Kidney (tissue), 14 donors: ENCODE results near the gene TRIM44. TPM values are rescaled to one million over a fixed set of nuclear protein-coding genes. Genes with fewer than 3 reads are reported as not detected.
"Not testable (repeated sequence)": the region's sequence is repeated elsewhere in the genome, so short reads cannot be mapped to it uniquely, and the experiment has no call there.

Source experiments
- DNase-seq, 5 donors: peaks; one replicate each; pipeline ENCODE4 v3.0.0-alpha.2; 2013 to 2020
- FAIRE-seq: peaks from 2 replicates; lab custom pipeline; 2012; peaks lifted over from hg19 to GRCh38; lab: Jason Lieb, UNC
- H3K27ac ChIP-seq, 2 donors: one replicate each; pipeline ENCODE4 v1.7.0; 2013; ENCODE audit warnings: low read depth in 2 of 2, low read length in 2 of 2, inconsistent platforms in 1 of 2
- H3K27me3 ChIP-seq: one replicate; pipeline ENCODE4 v1.7.1; 2013; ENCODE audit warnings: low read length, inconsistent platforms; ENCODE audit not compliant: control insufficient read depth, insufficient read depth
- H3K36me3 ChIP-seq, 3 donors: one replicate each; pipeline versions ENCODE4 v1.7.0 to v1.7.1; 2013; ENCODE audit warnings: low read length in 3 of 3, control low read depth in 1 of 3, inconsistent platforms in 1 of 3; ENCODE audit not compliant: insufficient read depth in 3 of 3, control insufficient read depth in 2 of 3
- H3K4me1 ChIP-seq, 3 donors: one replicate each; pipeline versions ENCODE4 v1.7.0 to v1.7.1; 2013; ENCODE audit warnings: low read length in 3 of 3, inconsistent platforms in 1 of 3, low read depth in 1 of 3; ENCODE audit not compliant: control insufficient read depth in 2 of 3, insufficient read depth in 2 of 3
- H3K4me3 ChIP-seq, 3 donors: one replicate each; pipeline versions ENCODE4 v1.7.0 to v1.8.1; 2013; ENCODE audit warnings: low read length in 3 of 3, control low read depth in 1 of 3, inconsistent platforms in 1 of 3
- H3K9ac ChIP-seq, 3 donors: one replicate each; pipeline versions ENCODE4 v1.7.0 to v1.7.1; 2013; ENCODE audit warnings: low read length in 3 of 3, control low read depth in 1 of 3, inconsistent platforms in 1 of 3
- H3K9me3 ChIP-seq, 3 donors: one replicate each; pipeline versions ENCODE4 v1.7.0 to v1.7.1; 2013; ENCODE audit warnings: low read length in 3 of 3, control low read depth in 1 of 3, inconsistent platforms in 1 of 3; ENCODE audit not compliant: control insufficient read depth in 2 of 3, insufficient read depth in 1 of 3
- intact Hi-C: fragments of 100-400 bp; cut with DNase I; formaldehyde crosslinking; loops from one replicate; pipeline ENCODE4 v1.11.1; 2022
- polyA plus RNA-seq: library from polyadenylated mRNA; stranded (reverse); fragments of 350-450 nt; fragmentation: Illumina TruSeq; extraction: RNeasy Lipid Tissue Mini Kit (QIAGEN cat#74804); gene quantifications from one replicate; pipeline ENCODE4 v1.2.3, GENCODE V29; 2014; ENCODE audit warnings: low read depth, low replicate concordance; ENCODE audit not compliant: insufficient read depth
- total RNA-seq: library from RNA; stranded (reverse); fragmentation: NEBNext Ultra II Directional; extraction: Animal tissue kit (Norgen Biotek cat#: 25700); gene quantifications from one replicate; pipeline ENCODE4 v1.2.1, GENCODE V29; 2021
- TF ChIP-seq, protein P1 (sequence below): IDR thresholded peaks from 3 replicates; pipeline ENCODE4 v1.5.1; 2012; ENCODE audit warnings: mild to moderate bottlenecking, moderate library complexity, borderline replicate concordance; ENCODE audit not compliant: insufficient read depth; ENCODE audit errors: extremely low read depth
- donor health status: control.
- donor health status: control.
- donor health status: control.
- donor health status: control.
- donor health status: control.
- donor health status: DM: yes; HTN: yes; CAD: no.
- donor health status: Normal renal cell carcinoma (clear cell type).

The TRIM44 gene
- total and polyA plus RNA-seq, 2 donors from 2014 or later, result 14.5 to 88.9 TPM

DNA sequence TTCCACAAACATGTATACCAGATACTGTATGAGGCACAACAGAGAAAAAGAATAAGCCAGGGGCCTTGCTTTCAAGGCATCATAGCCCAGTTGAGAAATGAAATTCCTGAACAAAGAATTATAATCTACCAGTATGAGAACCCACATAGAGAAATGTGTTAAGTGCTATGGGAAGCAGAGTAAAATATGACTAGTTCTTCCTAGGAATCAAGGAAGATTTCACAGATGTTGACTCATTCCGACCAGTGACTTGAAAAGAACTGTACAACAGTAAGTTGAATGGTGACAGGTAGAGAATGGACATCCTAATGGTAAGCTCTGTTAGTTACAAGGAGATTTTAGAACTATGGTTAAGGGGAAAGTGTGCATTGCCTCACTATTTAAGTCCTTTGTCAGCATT, 102.6 kb downstream of the TRIM44 start:
- TF ChIP-seq, protein P1, sequence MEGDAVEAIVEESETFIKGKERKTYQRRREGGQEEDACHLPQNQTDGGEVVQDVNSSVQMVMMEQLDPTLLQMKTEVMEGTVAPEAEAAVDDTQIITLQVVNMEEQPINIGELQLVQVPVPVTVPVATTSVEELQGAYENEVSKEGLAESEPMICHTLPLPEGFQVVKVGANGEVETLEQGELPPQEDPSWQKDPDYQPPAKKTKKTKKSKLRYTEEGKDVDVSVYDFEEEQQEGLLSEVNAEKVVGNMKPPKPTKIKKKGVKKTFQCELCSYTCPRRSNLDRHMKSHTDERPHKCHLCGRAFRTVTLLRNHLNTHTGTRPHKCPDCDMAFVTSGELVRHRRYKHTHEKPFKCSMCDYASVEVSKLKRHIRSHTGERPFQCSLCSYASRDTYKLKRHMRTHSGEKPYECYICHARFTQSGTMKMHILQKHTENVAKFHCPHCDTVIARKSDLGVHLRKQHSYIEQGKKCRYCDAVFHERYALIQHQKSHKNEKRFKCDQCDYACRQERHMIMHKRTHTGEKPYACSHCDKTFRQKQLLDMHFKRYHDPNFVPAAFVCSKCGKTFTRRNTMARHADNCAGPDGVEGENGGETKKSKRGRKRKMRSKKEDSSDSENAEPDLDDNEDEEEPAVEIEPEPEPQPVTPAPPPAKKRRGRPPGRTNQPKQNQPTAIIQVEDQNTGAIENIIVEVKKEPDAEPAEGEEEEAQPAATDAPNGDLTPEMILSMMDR, result no peak
- FAIRE-seq (no peak), DNase-seq (no peak)
- no peaks in the 10 kb centered on the region for H3K9me3 ChIP-seq
- H3K4me3 ChIP-seq, result no peak overlapping the region
- H3K9ac ChIP-seq, result no peak overlapping the region
- intact Hi-C loops, result no loop called here
- H3K4me1 ChIP-seq, result peaks cover 0 to 24% (median 16%) of the 10 kb centered on the region in 3 donors
- H3K27ac ChIP-seq, result peak overlapping the region in 1 of 2 donors; percentile 5
- H3K36me3 ChIP-seq, result no peaks in the 10 kb centered on the region
- H3K27me3 ChIP-seq, result no peaks in the 10 kb centered on the region

DNA sequence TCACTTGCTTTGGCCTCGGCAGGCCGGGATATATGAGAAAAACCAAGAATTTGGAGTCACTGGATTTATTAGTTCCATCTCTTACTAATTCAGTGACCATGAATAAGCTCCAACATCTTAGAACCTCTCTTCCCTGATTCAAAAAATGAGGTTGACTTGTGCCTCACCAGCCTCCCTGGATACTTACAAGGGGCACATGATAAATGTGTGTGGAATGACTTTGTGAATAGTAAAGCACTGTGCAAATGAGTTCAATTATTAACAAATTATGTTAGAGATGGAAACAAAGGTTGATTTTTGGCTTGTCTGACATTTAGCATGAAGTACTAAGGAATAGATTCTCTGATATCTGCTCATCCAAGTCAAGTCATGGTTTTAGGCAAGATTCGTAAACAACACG, 104.1 kb downstream of the TRIM44 start:
- peaks cover 0 to 24% (median 16%) of the 10 kb centered on the region in 3 donors for H3K4me1 ChIP-seq
- intact Hi-C loops, result no loop called here
- no peak overlapping the region for H3K27ac ChIP-seq
- no peaks in the 10 kb centered on the region for H3K27me3 ChIP-seq
- TF ChIP-seq, protein P1, result no peak
- FAIRE-seq (no peak), DNase-seq (no peak)
- H3K9me3 ChIP-seq, result no peaks in the 10 kb centered on the region
- no peaks in the 10 kb centered on the region for H3K36me3 ChIP-seq
- H3K4me3 ChIP-seq, result no peak overlapping the region
- H3K9ac ChIP-seq, result no peak overlapping the region

DNA sequence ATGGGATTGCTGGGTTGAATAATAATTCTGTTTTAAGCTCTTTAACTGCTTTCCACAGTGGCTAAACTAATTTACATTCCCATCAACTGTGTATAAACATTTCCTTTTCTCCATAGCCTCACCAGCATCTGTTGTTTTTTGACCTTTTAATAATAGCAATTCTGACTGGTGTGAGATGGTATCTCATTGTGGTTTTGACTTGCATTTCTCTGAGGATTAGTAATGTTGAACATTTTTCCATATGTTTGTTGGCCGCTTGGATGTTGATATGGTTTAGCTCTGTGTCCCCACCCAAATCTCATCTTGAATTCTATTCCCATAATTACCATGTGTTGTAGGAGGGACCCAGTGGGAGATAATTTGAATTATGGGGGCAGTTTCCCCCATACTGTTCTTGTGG, 107.8 kb downstream of the TRIM44 start:
- FAIRE-seq, H3K27me3 ChIP-seq, intact Hi-C loops, H3K9me3 ChIP-seq, H3K36me3 ChIP-seq, H3K9ac ChIP-seq, DNase-seq, H3K4me3 ChIP-seq, H3K27ac ChIP-seq: not testable (repeated sequence)
- H3K4me1 ChIP-seq, result peaks cover 0 to 10% (median 6%) of the 10 kb centered on the region in 3 donors

DNA sequence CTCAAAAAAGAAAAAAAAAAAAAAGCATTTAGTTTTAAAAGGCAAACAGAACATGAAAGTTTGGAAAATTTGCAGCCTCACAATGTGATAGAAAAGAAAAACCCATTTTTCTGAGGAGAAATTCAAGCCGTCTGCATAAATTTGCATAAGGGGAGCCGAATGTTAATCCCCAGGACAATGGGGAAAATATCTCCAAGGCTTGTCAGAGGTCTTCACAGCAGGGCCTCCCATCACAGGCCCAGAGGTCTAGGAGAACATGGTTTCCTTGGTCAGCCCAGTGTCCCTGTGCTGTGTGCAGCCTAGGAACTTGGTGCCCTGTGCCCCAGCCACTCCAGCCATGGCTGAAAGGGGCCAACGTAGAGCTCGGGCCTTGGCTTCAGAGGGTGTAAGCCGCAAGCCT, 109.1 kb downstream of the TRIM44 start:
- H3K4me3 ChIP-seq, result no peak overlapping the region
- TF ChIP-seq, protein P1, result no peak
- no peaks in the 10 kb centered on the region for H3K27me3 ChIP-seq
- no peaks in the 10 kb centered on the region for H3K36me3 ChIP-seq
- intact Hi-C loops, result no loop called here
- no peaks in the 10 kb centered on the region for H3K9me3 ChIP-seq
- H3K9ac ChIP-seq, result no peak overlapping the region
- H3K27ac ChIP-seq, result no peak overlapping the region
- FAIRE-seq (no peak), DNase-seq (peak in 1 of 5 donors; percentile 46)
- peaks cover 0 to 4% (median 0%) of the 10 kb centered on the region in 3 donors for H3K4me1 ChIP-seq

DNA sequence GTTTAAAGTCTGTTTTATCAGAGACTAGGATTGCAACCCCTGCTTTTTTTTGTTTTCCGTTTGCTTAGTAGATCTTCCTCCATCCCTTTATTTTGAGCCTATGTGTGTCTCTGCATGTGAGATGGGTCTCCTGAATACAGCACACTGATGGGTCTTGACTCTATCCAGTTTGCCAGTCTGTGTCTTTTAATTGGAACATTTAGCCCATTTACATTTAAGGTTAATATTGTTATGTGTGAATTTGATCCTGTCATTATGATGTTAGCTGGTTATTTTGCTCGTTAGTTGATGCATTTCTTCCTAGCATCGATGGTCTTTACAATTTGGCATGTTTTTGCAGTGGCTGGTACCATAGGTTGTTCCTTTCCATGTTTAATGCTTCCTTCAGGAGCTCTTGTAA, 114.7 kb downstream of the TRIM44 start:
- H3K4me1 ChIP-seq, H3K9ac ChIP-seq, intact Hi-C loops, H3K4me3 ChIP-seq, FAIRE-seq, H3K27me3 ChIP-seq, H3K36me3 ChIP-seq, H3K27ac ChIP-seq, DNase-seq, H3K9me3 ChIP-seq: not testable (repeated sequence)

DNA sequence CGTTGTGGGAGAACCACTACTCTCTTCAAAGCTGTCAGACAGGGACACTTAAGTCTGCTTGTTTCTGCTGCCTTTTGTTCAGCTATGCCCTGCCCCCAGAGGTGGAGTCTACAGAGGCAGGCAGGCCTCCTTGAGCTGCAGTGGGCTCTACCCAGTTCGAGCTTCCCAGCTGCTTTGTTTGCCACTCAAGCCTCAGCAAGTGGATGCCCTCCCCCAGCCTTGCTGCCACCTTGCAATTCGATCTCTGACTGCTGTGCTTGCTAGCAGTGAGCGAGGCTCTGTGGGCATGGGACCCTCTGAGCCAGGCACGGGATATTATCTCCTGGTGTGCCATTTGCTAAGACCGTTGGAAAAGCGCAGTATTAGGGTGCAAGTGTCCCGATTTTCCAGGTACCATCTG, 116.4 kb downstream of the TRIM44 start:
- H3K4me3 ChIP-seq, intact Hi-C loops, H3K27ac ChIP-seq, H3K27me3 ChIP-seq, DNase-seq, FAIRE-seq, H3K9ac ChIP-seq, H3K9me3 ChIP-seq, H3K36me3 ChIP-seq, H3K4me1 ChIP-seq: not testable (repeated sequence)
